Measurements from ENCODE around the gene TMEM270.

The TMEM270 gene

DNA sequence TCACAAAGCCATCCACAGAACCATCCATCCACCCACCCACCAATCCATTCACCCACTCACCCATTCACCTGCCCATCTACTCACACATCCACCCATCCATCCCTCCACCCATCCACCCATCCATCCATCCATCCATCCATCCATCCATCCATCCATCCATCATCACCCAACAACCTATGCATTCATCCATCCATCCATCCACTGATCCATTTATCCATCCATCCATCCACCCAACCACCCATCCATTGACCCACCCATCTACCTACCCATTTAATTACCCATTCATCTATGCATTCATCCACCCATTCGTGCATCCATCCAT lies 5.4 kb downstream of the TMEM270 start:
- Histone ChIP-seq H3K9ac (no peak overlapping the region), H3K4me3 (IDR thresholded peaks at IDR 0.05; ENCODE audit: insufficient read depth, low read depth, low read length) (no peak overlapping the region), H3K4me1 (ENCODE audit: low read depth, poor library complexity, severe bottlenecking) (peaks cover 5% of the 10 kb centered on the region), H2AFZ (ENCODE audit: low read depth) (no peak overlapping the region), H3K4me2 (no peak overlapping the region), H3K27me3 (ENCODE audit: insufficient read depth, low read depth) (peaks cover 14% of the 10 kb centered on the region), H3K36me3 (ENCODE audit: insufficient read depth) (no peaks in the 10 kb centered on the region), H3K79me2 (ENCODE audit: insufficient read depth, low read depth) (no peaks in the 10 kb centered on the region), H3K27ac (no peak overlapping the region), H4K20me1 (ENCODE audit: insufficient read depth) (no peaks in the 10 kb centered on the region)
- TF ChIP-seq, protein P1, sequence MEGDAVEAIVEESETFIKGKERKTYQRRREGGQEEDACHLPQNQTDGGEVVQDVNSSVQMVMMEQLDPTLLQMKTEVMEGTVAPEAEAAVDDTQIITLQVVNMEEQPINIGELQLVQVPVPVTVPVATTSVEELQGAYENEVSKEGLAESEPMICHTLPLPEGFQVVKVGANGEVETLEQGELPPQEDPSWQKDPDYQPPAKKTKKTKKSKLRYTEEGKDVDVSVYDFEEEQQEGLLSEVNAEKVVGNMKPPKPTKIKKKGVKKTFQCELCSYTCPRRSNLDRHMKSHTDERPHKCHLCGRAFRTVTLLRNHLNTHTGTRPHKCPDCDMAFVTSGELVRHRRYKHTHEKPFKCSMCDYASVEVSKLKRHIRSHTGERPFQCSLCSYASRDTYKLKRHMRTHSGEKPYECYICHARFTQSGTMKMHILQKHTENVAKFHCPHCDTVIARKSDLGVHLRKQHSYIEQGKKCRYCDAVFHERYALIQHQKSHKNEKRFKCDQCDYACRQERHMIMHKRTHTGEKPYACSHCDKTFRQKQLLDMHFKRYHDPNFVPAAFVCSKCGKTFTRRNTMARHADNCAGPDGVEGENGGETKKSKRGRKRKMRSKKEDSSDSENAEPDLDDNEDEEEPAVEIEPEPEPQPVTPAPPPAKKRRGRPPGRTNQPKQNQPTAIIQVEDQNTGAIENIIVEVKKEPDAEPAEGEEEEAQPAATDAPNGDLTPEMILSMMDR (conservative IDR thresholded peaks at IDR 0.05; ENCODE audit: low read depth, low read length): no peak

- H3K36me3 ChIP-seq (ENCODE audit: insufficient read depth): no peaks in the 10 kb centered on the region
- H3K9ac ChIP-seq: no peak overlapping the region
- no peak overlapping the region for H3K4me3 ChIP-seq (IDR thresholded peaks at IDR 0.05; ENCODE audit: insufficient read depth, low read depth, low read length)
- H3K4me2 ChIP-seq: no peak overlapping the region
- no peaks in the 10 kb centered on the region for H4K20me1 ChIP-seq (ENCODE audit: insufficient read depth)
- no peaks in the 10 kb centered on the region for H3K79me2 ChIP-seq (ENCODE audit: insufficient read depth, low read depth)
- H3K27ac ChIP-seq: no peak overlapping the region
- H2AFZ ChIP-seq (ENCODE audit: low read depth): no peak overlapping the region
- peaks cover 32% of the 10 kb centered on the region for H3K27me3 ChIP-seq (ENCODE audit: insufficient read depth, low read depth)
- peaks cover 5% of the 10 kb centered on the region for H3K4me1 ChIP-seq (ENCODE audit: low read depth, poor library complexity, severe bottlenecking)
- TF ChIP-seq, protein P1 (conservative IDR thresholded peaks at IDR 0.05; ENCODE audit: low read depth, low read length): no peak
Measured at GRCh38 chr7:73869011-73869798, 8.2 kb downstream of the TMEM270 start.

GRCh38 chr7:73870041-73870492 lies 9.1 kb downstream of the TMEM270 start:
- peaks cover 36% of the 10 kb centered on the region for H3K27me3 ChIP-seq (ENCODE audit: insufficient read depth, low read depth)
- no peak overlapping the region for H2AFZ ChIP-seq (ENCODE audit: low read depth)
- no peaks in the 10 kb centered on the region for H4K20me1 ChIP-seq (ENCODE audit: insufficient read depth)
- no peak overlapping the region for H3K4me2 ChIP-seq
- H3K79me2 ChIP-seq (ENCODE audit: insufficient read depth, low read depth): no peaks in the 10 kb centered on the region
- H3K9ac ChIP-seq: no peak overlapping the region
- H3K36me3 ChIP-seq (ENCODE audit: insufficient read depth): no peaks in the 10 kb centered on the region
- H3K27ac ChIP-seq: no peak overlapping the region
- no peak overlapping the region for H3K4me3 ChIP-seq (IDR thresholded peaks at IDR 0.05; ENCODE audit: insufficient read depth, low read depth, low read length)
- TF ChIP-seq, protein P1 (conservative IDR thresholded peaks at IDR 0.05; ENCODE audit: low read depth, low read length): no peak
- peaks cover 5% of the 10 kb centered on the region for H3K4me1 ChIP-seq (ENCODE audit: low read depth, poor library complexity, severe bottlenecking)

GRCh38 chr7:73871163-73872011 lies 10.4 kb downstream of the TMEM270 start:
- H4K20me1 ChIP-seq (ENCODE audit: insufficient read depth): no peaks in the 10 kb centered on the region
- TF ChIP-seq, protein P1 (conservative IDR thresholded peaks at IDR 0.05; ENCODE audit: low read depth, low read length): no peak
- no peaks in the 10 kb centered on the region for H3K79me2 ChIP-seq (ENCODE audit: insufficient read depth, low read depth)
- H3K27me3 ChIP-seq (ENCODE audit: insufficient read depth, low read depth): peaks cover 45% of the 10 kb centered on the region
- no peak overlapping the region for H2AFZ ChIP-seq (ENCODE audit: low read depth)
- no peak overlapping the region for H3K4me3 ChIP-seq (IDR thresholded peaks at IDR 0.05; ENCODE audit: insufficient read depth, low read depth, low read length)
- no peaks in the 10 kb centered on the region for H3K36me3 ChIP-seq (ENCODE audit: insufficient read depth)
- H3K4me1 ChIP-seq (ENCODE audit: low read depth, poor library complexity, severe bottlenecking): peaks cover 5% of the 10 kb centered on the region
- H3K4me2 ChIP-seq: no peak overlapping the region
- no peak overlapping the region for H3K9ac ChIP-seq
- no peak overlapping the region for H3K27ac ChIP-seq

Measured in KMS-11 (cell line).